PC-3 (cell line): ENCODE results near the gene XCR1.
"Not testable (repeated sequence)": the region's sequence is repeated elsewhere in the genome, so short reads cannot be mapped to it uniquely, and the experiment has no call there.

Experiments
- EZH2 ChIP-seq: fragments of 300-600 bp; sonication (generic); IDR thresholded peaks from one replicate; pipeline ENCODE4 v1.6.1; 2017; ENCODE audit warnings: antibody characterized with exemption, mild to moderate bottlenecking, low read length; ENCODE audit not compliant: unreplicated experiment
- EZH2phosphoT487 ChIP-seq: fragments of 300-600 bp; sonication (generic); IDR thresholded peaks from 2 replicates; pipeline ENCODE4 v1.6.1; 2018; ENCODE audit warnings: mild to moderate bottlenecking, antibody characterized with exemption, low read length, borderline replicate concordance
- TF ChIP-seq, protein P1 (sequence below): fragments of 300-600 bp; sonication (generic); conservative IDR thresholded peaks from 2 replicates; pipeline ENCODE4 v1.5.1; 2017; ENCODE audit warnings: antibody characterized with exemption, low read depth, mild to moderate bottlenecking, low read length

DNA sequence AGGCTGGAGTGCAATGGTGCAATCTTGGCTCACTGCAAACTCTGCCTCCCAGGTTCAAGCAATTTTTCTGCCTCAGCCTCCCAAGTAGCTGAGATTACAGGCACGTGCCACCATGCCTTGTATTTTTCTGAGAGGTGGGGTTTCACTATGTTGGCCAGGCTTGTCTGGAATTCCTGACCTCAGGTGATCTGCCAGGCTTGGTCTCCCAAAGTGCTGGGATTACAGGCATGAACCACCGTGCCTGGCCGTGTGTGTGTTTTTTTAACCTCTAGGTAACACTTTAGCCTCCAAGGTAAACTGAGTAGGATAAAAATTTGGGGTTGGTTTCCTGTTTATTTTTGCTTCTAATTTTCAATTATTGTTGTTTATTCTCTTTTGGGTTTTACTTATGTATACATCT is 10.8 kb upstream of the XCR1 start:
- TF ChIP-seq, protein P1, sequence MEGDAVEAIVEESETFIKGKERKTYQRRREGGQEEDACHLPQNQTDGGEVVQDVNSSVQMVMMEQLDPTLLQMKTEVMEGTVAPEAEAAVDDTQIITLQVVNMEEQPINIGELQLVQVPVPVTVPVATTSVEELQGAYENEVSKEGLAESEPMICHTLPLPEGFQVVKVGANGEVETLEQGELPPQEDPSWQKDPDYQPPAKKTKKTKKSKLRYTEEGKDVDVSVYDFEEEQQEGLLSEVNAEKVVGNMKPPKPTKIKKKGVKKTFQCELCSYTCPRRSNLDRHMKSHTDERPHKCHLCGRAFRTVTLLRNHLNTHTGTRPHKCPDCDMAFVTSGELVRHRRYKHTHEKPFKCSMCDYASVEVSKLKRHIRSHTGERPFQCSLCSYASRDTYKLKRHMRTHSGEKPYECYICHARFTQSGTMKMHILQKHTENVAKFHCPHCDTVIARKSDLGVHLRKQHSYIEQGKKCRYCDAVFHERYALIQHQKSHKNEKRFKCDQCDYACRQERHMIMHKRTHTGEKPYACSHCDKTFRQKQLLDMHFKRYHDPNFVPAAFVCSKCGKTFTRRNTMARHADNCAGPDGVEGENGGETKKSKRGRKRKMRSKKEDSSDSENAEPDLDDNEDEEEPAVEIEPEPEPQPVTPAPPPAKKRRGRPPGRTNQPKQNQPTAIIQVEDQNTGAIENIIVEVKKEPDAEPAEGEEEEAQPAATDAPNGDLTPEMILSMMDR, result not testable (repeated sequence)
- TF ChIP-seq EZH2phosphoT487, EZH2: not testable (repeated sequence)
